Stimulated activated CD4-positive, alpha-beta T cell treated with anti-CD3 and anti-CD28 coated beads, Interleukin-12 subunit alpha, Interleukin-12 subunit beta, amount 100 ng/mL, for 4 hours (primary cell): Measurements from ENCODE around the gene DNAH7.

ENCODE experiments used
- DNase-seq: peaks from one replicate; pipeline ENCODE4 v3.0.0-alpha.2; 2020

Gene DNAH7

DNA sequence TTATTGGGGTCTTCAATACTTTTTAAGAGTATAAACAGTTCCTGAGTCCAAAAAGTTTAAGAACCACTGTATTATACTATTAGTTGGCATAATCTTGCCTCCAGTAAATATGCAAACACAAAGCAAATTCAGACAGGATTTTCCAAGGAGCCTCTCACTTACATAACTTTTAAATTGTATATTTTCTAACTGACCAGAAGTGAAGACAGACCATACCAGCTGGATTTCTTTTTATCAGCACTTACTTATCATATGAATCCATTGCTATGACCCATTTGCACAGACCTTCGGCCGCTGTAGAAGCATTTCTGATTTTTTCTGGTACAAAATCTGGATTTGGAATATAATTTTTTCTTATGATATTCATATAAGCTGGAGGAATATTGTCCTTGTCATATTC lies 211.5 kb downstream of the DNAH7 start:
- DNase-seq: no peak

DNA sequence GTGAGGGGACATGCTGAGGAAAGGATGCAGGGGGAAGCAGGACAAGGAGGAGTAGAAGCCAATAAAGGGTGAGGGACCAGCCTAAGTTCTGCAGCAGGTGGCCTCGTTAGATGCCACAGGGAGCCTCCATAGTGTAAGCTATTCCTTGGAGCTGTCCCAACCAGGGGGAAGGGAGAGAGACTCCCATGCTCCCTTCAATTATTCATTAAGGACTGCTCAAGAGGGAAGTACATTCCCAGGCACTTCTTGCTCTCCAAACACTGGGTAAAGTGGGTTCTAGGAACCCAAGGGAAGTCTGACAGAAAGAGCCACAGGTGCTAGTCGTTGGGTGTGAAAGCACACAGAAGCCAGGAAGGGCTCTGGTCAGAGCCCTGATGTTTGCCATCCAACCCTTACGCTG lies 217.9 kb downstream of the DNAH7 start:
- no peak for DNase-seq

DNA sequence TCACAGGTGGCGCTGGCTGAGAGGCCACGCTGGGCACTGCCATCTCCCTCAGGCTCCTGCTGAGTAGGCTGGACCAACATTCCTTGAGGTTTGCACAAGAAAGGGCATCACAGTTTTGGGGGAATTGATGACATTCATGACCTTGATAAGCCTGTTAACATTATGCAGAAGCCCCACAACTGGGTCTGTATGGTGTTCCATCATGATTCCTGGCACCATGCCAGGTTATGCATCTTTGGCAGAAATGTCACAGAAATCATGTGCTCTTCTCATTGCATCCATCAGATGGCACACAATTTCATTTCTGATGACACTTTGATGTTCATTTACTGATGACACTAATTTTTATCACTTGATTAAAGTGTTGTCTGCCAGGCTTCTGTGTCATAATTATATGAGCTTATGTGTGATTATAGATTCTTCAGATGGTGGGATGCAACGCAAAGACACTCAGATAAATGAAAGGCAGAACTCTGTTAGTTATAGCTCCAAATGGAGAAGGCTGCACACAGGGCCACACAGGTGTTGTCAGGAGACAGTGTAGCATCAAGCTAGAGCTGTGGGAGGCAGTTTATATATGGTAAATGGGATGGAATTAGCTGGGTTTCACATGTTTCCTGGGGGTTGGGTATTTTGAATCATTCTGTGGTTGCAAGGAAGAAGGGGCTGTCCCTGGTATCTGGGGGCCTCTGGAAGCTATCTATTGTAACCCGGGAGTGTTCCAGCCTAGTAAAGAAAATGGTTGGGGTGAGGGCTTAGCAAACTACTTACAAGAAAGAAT lies 220.3 kb downstream of the DNAH7 start:
- no peak for DNase-seq

DNA sequence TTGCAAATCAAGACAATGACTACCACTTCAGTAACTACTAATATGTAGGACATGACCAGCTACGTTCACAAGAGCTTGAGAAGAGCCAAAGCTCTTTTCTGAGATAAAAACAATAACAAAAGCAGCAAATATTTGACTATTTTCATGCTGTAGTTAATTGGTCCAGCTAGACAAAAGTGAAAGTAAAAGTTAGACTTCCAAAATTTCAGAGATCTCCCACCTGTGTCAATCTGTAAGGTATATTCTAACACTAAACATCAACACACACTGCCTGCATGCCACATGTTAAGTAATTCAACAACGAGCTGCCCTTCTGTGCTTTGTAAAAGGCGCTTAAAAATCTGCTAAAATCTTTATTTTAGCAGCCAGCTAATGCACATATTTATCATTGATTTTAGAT lies 225.7 kb downstream of the DNAH7 start:
- DNase-seq: no peak

DNA sequence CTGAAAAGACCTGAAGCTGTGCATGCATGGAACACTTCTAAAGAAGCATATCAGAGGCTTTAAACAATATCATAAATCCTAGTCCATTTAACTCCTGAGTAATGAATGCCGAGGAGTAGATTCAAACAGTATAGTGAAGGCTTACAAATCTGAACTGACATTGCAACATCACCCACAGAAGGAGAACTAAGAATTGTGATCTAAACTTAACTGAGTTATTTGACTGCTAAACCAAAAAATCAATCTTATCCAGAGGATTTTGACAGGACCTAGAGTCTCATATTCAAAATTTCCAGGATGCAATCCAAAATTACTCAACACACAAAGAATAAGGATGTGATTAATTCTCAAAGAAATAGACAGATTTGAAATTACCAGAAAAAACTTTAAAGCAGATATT lies 230.6 kb downstream of the DNAH7 start:
- no peak for DNase-seq

DNA sequence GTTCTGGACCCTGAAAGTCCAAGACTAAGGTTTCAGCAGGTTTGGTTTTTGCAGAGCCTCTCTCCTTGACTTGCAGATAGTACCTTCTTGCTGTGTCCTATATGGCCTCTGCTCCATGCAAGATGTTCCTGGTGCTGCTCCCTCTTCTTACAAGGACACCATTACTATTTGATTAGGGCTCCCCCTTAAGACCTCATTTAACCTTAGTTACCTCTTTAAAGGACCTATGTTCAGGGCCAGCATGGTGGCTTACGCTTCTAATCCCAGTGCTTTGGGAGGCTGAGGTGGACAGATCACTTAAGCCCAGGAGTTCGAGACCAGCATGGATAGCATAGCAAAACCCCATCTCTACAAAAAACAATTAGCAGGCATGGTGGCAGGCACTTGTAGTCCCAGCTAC lies 232.6 kb downstream of the DNAH7 start:
- no peak for DNase-seq

DNA sequence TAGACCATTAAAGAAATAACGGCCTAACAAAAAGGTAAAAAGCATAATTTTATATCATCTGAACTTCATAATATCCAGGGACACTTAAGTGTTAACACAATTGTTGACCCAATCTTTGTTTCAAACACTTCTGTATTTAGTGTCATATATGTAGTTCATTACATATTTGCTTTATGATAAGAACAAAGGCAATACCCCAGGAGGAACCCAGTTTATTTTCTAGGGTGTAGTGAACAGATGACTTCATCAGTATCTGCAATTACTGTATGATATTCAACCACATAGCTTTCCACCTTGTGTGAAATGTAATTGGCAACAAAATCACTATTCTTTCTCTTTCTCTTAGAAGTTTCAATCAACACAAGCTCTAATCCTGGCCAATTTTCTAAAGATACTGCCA lies 233.8 kb downstream of the DNAH7 start:
- DNase-seq: no peak

DNA sequence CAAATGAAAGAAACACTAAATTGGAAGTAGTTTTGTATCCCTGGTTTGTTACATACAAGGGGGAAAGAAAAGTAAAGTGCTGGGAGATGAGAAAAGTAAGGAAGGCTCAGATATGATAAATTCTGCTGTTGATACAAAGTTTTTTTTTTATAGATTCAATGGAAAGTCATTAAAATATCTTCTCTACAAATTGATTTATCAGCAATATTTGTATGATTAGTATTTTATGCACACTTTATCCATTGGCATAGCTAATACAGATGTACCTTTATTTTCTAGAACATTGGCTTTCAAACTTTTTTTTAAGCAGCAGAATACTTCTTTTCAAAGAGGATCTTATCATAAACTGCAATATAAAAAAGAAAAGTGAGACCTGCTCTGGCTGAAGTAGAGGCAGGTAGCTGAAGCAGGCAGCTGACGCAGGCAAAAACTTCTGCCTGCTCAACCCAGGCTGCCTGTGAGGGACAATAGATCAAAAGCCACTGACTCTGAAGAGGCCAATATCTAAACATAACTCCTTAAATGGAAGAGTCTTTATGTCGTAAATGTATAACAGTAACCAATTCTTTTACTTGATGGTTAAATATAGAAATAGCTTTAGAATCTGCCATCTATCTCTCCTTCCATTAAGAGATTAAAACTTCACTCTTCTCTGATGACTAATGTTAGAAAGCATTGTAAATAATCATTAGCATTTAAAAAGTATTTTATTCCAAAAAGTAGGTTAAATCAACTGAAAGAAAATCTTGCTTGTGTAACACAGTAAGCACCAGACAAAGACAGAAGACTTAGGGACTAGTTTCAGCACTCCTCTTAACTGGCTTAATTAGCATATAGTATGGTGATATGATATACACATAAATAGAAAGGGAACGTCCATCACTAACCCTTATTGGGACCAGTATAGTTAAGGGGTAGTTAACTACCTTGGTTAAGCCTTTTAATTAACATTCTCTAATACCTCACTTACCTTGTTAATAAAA lies 237.4 kb downstream of the DNAH7 start:
- no peak for DNase-seq

DNA sequence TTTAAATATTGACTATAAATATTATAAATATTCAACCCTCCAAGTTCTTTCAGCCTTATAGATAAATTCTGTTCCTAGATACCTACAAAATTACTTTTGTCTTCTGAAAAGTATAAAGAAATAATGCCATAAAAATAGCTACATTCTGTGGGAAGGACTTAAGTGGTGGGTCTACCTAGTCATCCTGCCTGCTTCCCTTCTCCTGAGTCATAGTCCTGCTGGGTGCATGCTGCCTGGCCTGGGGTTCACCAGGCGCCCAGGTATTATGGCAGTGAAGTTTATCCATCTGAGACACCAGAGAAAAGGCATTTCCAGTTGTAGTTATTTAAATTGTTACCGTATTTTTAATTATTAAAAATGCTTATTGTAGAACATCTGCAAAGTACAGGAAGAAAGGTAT lies 244.2 kb downstream of the DNAH7 start:
- DNase-seq: no peak

DNA sequence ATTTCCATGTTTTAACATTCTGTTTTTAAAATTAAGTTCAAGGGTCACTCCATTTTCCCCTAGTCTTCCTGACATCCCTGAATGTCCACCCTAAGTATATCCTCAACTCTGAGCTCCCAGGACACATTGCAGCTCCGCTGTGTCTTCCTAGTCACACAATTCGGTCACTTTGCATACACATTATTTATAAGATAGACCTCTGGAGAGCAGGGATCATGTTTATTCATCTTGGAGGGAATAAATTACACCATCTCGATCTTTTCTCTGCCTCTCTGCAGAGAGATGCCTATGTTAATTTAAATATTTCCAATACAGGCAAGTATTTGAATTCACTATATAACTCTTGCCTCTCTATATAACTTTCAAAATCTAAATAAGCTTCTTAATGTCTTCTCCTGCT lies 245.4 kb downstream of the DNAH7 start:
- DNase-seq: no peak

DNA sequence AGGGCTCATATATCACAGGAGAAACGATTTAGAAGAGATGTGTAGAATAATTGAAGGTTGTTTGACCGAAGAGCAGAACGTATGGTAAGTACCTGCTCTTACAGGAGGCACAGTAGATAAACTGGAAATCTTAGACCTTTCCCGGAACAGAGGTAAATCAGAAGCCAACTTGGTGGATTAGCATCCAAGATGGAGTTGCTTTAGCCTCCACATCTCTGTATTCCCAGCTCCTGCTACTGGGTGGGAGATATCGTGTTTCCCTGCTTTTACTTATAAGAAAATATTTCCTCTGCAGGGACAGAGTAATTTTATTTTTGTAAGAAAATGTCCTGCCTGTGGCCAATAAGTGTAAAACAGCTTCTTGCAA lies 247.1 kb downstream of the DNAH7 start:
- DNase-seq: no peak

DNA sequence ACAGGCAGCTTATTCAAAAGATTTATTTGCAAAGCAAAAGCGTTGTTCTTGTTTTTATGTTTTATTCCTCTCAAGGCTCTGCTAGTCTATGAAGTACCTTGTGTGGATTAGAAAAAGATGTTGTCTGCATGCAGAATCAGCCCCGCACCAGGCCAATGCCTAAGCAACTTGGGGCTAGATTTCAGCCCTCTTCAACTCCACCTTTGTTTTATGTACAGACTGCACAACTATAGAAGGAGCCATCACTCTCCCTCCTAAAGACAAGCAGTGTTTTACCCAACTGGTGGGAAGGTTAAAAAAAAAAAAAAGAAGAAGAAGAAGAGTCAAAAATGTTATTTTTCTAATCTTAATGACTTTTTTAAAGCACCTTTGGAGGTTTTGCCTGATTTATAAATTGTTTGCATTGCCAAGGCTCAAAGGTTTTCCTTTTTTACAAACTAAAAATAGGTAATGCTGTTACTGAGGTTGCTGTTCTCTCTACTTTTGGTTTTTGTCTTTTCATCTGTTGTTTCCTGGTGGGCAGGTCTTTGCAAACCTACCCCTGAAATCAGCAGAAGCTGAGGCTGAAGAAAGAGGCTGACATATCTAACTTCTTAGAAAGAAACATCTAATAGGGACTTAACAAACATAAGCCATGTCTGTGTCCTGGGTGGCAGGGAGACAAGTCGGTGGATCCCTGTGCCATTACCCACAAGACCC lies 247.6 kb downstream of the DNAH7 start:
- no peak for DNase-seq

DNA sequence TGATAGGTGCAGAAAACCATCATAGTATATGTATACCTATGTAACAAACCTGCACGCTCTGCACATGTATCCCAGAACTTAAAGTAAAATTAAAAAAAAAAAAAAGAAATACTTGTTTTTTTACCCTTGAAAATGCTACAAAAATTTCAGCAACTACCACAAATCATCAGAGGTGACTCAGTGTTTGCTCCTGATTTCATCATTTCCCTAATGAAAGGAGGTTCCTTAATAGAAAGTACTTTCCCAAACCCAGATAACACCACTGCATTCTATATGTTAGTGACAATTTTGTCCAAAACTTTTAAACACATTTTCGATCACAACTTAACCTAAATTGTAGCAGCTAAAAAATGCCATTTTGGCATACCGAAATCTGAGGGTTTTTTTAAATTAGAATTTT lies 248.3 kb downstream of the DNAH7 start:
- DNase-seq: no peak

DNA sequence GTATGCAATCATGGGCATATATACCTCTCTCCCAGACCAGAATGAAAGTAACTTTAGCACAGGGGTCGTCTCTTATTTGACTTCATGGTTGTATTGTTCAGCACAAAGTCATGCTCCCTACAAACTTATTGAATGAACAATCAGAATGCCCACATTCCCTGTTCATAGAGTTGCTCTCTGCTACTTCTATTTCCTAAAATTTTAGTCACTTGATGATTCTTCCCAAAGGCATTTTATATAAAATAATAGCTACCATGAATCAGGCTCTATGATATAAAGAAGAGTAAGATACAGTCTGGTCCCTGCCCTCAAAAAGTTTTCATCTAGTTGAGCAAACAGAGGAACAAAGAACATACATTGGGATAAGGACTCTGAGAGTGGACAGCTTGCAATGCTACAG lies 249.4 kb downstream of the DNAH7 start:
- no peak for DNase-seq

DNA sequence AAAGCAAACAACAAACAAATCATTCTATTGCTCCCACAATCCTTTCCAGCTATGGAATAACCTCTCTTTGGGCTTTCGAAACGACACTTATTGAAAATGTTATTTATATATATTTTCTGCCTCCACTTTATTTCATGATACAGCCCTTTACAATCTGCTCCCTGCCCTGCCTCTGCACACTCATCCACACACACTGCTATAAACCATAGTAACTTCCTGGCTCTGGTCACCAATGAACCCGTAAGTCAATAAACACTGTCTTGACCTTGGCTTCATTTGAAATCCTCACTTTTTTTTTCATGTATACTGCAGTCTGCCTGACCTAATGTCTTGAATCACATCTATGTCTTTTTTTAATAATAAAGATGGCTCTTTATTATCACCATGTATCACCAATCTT lies 250.1 kb downstream of the DNAH7 start:
- DNase-seq: no peak

DNA sequence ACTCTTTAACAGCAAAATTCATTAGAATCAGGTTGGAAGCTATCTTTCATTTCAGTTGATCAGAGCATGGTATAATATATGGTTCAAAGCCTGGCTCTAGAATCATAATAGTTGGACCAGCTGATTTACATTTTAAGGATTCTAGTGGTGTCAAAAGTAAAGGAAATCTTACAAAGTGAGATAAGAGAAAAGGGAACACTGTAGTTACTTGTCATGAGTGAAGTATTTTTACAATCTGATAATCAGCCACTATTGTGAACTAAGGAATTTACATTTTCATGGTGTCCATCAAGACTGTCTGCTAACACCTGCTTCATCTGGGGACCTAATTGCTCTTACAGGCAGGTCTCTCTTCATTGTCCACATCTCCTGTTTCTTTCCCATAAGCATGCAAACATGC lies 250.5 kb downstream of the DNAH7 start:
- no peak for DNase-seq

DNA sequence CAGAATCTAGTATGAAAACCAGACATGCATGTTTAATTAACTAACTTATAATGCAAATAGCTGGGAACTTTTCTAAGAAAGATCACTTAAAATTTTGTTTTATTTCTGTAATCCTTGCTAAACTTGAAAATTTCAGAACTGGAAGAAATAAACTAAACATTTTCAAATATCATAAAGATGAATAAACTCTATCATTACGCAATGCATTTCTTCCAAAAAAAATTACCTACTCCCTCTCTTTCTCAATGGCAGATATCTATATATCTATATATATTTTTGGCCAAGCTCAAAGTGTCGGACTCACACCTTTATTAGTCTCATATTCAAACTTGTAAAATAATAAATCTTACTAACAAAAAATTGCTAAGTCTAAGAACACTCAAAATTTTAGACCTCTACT lies 253.6 kb downstream of the DNAH7 start:
- no peak for DNase-seq

DNA sequence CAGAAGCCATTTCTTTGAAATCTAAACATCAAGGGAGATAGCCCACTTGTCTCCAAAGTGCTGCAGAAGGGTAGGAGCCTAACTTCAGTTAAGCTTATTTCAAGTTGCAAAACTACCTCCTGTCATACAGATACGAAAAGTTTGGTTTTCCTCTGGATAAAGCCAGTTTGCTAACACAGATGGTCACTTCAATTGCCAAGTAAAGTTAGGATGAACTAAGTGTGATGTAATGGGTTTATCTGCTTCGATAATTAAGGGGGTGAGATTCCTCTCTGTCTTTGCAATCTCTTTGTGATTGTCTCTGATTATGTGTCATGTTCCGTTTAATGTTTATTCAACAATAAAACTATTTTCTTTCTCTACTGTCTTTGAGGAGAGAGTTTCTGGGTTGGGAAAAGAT lies 255.2 kb downstream of the DNAH7 start:
- DNase-seq: no peak

DNA sequence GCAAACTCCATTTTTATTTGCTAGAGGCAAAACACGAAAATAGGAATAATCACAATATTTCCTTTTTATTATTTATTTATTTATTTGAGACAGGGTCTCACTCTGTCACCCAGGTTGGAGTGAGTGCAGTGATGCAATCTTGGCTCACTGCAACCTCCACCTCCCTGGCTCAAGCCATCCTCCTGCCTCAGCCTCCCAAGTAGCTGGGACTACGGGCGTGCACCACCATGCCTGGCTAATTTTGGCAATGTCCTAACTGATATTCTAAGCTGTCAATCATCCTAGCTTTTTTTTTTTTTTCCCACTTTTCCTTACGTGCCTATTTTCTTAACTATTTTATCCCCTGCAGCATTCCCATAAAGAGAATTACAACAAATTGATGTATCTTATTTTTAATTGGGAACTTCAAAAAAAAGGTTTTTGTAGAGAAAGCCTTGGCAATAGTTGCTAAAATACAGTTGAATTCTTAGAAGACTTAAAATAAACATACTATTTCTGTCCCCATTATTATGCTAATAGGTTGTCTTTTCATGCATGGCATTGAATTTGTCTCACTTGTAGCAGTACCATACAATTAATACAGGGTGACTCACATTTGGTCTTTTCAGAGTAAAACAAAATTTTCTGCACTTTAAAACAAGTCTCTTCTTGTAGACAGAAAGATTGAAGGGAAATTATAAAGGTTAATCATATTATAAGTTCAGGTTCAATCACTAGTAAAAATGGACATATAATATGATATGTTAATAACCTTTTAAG lies 258.1 kb downstream of the DNAH7 start:
- DNase-seq: no peak

DNA sequence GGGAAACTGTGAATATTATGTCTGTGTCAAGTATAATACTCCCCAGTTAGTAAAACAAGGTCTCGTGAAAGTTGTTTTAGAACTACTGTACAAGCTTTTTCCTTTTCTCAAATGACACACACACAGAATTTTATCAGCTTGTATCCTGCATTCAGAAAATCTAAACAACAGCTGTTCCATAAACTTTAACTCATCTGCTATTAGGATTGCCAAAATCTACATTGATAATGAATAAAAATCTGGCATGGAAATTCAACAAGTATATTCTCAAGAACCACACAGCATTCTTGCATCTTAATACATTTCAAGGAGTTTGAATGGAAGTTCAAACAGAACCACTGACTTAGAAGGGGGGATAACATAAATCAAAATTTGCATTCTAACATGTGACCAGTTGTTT lies 260.4 kb downstream of the DNAH7 start:
- no peak for DNase-seq

DNA sequence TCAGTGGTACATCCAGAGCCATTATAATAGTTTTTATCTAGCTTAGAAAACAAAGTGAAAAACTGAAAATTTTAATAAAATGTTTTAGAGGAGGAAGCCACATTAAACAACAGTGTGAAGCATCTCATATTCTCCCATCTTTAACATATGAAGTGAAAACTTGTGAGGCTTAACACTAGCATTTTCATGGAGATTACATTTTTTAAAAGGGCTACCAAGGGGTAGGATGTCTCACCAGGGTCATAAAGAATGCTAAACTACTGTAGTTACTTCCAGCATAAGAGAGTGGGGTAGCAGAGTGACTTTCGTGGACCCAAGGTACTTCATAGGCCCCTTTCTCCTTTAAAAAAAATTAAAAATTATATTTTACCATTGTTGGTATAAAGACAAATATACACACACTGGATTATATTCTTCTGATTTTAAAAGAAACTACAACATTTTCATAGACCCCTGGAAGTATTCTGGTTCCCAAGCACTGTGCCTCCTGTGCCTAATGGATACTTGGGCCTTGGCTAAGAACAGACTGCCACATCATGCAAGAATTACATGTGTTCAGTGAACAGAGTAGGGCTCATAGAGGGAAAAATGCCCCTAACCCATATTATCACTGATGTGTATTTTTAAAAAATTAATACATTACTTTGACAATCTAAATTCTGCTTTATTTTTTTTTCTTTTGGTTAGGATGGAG lies 263.2 kb downstream of the DNAH7 start:
- DNase-seq: no peak

DNA sequence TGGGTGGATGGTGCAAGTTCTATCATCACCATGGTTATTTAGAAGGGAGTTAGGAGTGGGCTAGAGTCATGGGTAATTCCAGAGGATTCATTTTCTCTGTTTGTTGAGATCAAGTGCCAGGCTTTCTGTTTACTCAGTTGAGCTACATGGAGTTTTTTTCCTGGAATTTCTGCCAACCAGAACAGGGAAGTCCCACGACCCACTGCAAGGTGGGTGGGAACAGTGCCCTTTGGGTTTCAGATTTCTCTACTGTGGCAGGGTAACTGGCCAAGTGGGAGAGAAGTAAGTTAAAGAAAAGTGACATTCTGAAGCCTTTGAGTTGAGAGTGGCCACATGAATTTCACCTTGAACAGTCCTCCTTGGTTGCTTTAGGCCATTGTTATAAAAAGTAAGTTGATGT lies 272.8 kb downstream of the DNAH7 start:
- no peak for DNase-seq
